ENCODE results near the gene SLC11A1.
A peak's percentile ranks its signal among the peaks of the same experiment; 100 is the strongest.

The SLC11A1 gene

DNA sequence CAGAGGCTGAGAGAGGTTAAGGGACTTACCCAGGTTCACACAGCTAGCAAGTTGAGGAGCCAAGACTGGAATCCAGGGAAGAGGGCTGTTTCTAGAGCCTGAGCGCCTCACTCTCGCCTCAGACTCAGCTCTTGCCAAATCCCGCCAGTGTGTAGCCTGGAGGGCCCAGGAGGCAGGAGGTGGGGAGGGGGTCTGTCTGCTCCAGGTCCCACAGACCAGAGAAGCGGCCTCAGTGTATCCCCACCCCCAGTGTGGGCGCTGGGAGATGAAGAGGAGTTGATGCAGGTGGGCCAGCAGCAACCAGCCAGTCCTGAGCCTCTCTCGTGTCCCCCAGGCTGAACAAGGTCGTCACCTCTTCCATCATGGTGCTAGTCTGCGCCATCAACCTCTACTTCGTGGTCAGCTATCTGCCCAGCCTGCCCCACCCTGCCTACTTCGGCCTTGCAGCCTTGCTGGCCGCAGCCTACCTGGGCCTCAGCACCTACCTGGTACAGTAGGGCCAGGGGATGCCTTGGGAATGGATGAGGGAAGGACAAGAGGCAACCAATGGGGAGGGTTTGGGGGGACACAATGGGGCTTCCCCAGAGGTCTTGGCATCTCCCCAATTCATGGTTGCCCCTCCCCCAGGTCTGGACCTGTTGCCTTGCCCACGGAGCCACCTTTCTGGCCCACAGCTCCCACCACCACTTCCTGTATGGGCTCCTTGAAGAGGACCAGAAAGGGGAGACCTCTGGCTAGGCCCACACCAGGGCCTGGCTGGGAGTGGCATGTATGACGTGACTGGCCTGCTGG, 12.4 kb downstream of the SLC11A1 start:
- no peak for DNase-seq

GRCh38 chr2:218395090-218395444, 13.0 kb downstream of the SLC11A1 start:
- DNase-seq = no peak

DNA sequence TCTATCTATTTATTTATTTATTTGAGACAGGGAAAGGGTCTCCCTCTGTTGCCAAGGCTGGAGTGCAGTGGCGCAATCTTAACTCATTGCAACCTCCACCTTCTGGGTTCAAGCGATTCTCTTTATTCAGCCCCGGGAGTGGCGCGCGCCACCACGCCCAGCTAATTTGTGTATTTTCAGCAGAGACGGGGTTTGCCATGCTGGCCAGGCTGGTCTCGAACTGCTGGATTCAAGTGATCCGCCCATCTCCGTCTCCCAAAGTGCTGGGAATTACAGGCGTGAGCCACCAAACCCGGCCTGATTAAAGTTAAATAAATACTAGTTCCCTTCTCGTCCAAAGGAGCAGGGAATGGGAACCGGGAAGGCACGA, 13.4 kb downstream of the SLC11A1 start:
- no peak for DNase-seq

- DNase-seq = peak; percentile 87 to 98 (median 92)
Observed at GRCh38 chr2:218395826-218396687, 14.0 kb downstream of the SLC11A1 start.

GRCh38 chr2:218396688-218397462, 14.8 kb downstream of the SLC11A1 start:
- peak in 4 of 5 experiments; percentile 40 to 94 (median 81) for DNase-seq

DNA sequence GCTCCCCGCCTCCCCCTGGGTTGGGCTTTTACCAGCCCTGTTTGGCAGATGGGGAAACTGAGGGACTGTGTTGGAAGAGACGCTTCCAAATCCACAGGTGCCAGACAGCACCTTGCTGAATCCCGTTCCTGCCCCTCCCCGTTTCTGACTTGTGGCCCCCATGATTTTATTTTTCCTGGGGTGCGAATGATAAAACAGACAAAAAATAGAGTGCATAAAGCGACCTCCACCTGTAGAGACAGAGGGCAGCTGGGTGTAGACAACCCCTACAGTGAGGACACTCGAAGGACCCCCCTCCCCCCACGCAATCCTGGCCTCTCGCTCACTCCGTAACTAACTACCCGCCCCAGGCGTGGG, 15.4 kb downstream of the SLC11A1 start:
- DNase-seq = no peak

DNA sequence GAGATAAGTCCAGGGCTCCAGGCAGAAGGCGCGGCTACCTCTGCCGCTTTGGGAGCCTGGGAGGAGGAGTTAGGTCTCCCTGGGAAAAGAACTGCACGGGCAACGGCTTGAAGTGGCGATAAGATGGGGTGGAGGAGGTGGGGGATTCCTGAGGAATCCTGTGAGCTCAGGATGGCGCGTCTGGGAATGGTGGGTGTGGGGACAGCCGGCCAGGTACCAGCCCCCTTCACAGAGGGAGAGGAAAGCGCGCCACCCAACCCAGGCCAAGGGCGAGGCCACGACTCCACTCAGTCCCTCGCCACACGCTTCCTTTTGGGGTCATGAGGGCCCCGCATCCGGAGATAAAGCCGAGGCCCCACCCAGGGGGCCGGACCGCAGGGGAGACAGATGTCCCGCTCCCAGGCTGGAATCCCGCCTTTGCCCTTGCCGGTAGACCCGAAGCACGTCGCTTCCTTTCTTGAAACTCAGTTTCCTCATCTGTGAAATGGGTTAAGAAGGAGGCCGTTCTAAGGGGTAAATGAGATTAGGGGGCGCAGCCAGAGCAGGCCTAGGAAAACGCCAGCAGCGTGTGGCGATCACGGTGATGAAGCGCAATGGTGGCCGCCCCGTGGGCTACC, 15.9 kb downstream of the SLC11A1 start:
- peak in 3 of 5 experiments; percentile 53 to 86 (median 73) for DNase-seq

- DNase-seq = peak; percentile 38 to 87 (median 58)
Observed at GRCh38 chr2:218398437-218399390, 16.6 kb downstream of the SLC11A1 start.

GRCh38 chr2:218399391-218400166, 17.5 kb downstream of the SLC11A1 start, which contains the start of gene CTDSP1:
Gene CTDSP1, plus strand, starts transcription at chr2:218399868. Its CDS starts 223 bp downstream, at chr2:218400091.
- DNase-seq = peak; percentile 80 to 96 (median 88)

- peak in 4 of 5 experiments; percentile 23 to 52 (median 31) for DNase-seq
Observed at GRCh38 chr2:218400167-218400929, 18.3 kb downstream of the SLC11A1 start.

DNA sequence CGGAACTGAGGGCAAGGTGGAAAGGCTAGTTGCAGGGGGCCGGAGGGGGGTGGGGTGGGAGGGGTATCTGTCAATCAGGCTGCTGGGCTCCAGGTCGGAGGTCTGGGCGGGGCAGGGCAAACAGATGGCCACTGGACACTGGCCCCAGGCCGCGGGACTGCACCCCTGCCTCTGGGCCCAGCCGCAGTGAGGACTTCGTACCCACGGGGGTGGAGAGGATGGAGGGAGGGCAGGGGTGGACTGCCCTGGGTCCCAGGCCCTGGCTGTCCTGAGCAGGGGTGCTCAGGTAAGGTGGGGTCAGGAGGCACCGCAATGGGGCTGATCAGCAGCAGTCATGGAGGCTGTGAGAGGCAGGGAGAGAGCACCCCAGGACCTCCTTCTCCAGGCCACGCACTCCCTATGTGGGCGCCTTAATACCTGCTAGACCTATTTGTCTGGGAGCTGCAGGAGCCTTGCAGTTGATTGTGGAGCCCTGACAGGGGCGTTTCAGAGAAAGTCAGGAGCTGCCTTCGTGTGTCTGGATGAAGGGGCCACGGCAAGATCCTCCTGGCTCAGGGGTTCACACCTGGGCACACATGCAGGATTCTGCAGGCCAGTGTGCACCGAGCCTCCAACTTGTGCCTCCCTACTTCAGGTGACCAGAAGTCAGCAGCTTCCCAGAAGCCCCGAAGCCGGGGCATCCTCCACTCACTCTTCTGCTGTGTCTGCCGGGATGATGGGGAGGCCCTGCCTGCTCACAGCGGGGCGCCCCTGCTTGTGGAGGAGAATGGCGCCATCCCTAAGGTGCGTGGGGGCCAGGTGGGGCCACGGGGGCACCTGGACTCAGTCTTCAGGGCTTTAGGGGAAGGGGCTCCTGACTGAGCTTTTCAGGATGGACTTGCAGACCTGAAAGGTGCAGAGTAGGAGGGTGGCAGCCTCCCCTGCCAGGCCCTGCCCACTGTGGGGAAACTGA, 19.1 kb downstream of the SLC11A1 start:
- no peak for DNase-seq

DNA sequence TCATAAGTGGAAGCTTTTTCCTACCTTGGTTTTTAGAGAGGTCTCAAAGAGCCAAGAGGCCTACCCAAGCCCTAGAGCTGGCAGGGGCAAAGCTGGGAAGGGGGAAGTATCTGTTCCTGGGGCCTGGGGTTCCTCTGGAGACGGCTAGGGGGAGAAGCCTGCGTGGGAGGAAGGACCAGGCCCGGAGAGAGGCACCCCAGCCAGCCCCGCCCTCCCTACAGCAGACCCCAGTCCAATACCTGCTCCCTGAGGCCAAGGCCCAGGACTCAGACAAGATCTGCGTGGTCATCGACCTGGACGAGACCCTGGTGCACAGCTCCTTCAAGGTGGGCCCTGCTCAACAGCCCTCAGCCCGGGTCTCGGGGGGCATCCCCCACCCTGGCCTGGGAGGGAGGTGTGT, 19.8 kb downstream of the SLC11A1 start:
- DNase-seq = no peak

- no peak for DNase-seq
Observed at GRCh38 chr2:218402491-218402901, 20.4 kb downstream of the SLC11A1 start.

GRCh38 chr2:218402911-218403411, 20.9 kb downstream of the SLC11A1 start:
- no peak for DNase-seq

GRCh38 chr2:218403810-218404209, 21.7 kb downstream of the SLC11A1 start:
- no peak for DNase-seq

GRCh38 chr2:218404351-218405085, 22.4 kb downstream of the SLC11A1 start:
- DNase-seq = no peak

DNA sequence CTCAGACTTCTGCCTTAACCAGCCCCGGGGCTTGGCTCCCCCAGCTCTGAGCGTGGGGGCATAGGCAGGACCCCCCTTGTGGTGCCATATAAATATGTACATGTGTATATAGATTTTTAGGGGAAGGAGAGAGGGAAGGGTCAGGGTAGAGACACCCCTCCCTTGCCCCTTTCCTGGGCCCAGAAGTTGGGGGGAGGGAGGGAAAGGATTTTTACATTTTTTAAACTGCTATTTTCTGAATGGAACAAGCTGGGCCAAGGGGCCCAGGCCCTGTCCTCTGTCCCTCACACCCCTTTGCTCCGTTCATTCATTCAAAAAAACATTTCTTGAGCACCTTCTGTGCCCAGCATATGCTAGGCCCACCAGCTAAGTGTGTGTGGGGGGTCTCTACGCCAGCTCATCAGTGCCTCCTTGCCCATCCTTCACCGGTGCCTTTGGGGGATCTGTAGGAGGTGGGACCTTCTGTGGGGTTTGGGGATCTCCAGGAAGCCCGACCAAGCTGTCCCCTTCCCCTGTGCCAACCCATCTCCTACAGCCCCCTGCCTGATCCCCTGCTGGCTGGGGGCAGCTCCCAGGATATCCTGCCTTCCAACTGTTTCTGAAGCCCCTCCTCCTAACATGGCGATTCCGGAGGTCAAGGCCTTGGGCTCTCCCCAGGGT, 23.1 kb downstream of the SLC11A1 start:
- no peak for DNase-seq
